Astrocyte (in vitro differentiated cells and primary cell): ENCODE data around the gene PRAF2. TPM values are rescaled to one million over a fixed set of nuclear protein-coding genes. Genes with fewer than 3 reads are reported as not detected.

Experiments
- DNase-seq: peaks from one replicate; pipeline ENCODE4 v3.0.0-alpha.2; 2010; ENCODE audit warnings: low read depth
- FAIRE-seq: peaks from 2 replicates; lab custom pipeline; 2011; peaks lifted over from hg19 to GRCh38; lab: Jason Lieb, UNC
- H2AFZ ChIP-seq: 2 replicates; pipeline ENCODE4 v1.6.0; 2012; ENCODE audit warnings: low read depth, low read length, inconsistent platforms
- H3K27ac ChIP-seq: 2 replicates; pipeline ENCODE4 v1.5.1; 2011; ENCODE audit warnings: low read depth, low read length, inconsistent platforms
- H3K27me3 ChIP-seq: 2 replicates; pipeline ENCODE4 v1.6.0; 2011; ENCODE audit warnings: low read length, inconsistent platforms; ENCODE audit not compliant: insufficient read depth
- H3K36me3 ChIP-seq: 2 replicates; pipeline ENCODE4 v1.5.1; 2011; ENCODE audit warnings: low read length, inconsistent platforms; ENCODE audit not compliant: insufficient read depth
- H3K4me1 ChIP-seq: 2 replicates; pipeline ENCODE4 v1.5.1; 2011; ENCODE audit warnings: low read length, inconsistent platforms; ENCODE audit not compliant: insufficient read depth
- H3K4me2 ChIP-seq: 2 replicates; pipeline ENCODE4 v1.6.0; 2012; ENCODE audit warnings: low read length, inconsistent platforms
- H3K4me3 ChIP-seq: 2 replicates; pipeline ENCODE4 v1.5.1; 2011; ENCODE audit warnings: low read depth, mild to moderate bottlenecking, low read length, inconsistent platforms; ENCODE audit not compliant: insufficient read depth
- H3K79me2 ChIP-seq: 2 replicates; pipeline ENCODE4 v1.6.0; 2012; ENCODE audit warnings: mild to moderate bottlenecking, low read length, inconsistent platforms; ENCODE audit not compliant: insufficient read depth
- H3K9ac ChIP-seq: 2 replicates; pipeline ENCODE4 v1.6.0; 2012; ENCODE audit warnings: mild to moderate bottlenecking, low read length, inconsistent platforms
- H3K9me3 ChIP-seq: 2 replicates; pipeline ENCODE4 v1.5.1; 2012; ENCODE audit warnings: low read depth, mild to moderate bottlenecking, low read length, inconsistent platforms; ENCODE audit not compliant: insufficient read depth
- H4K20me1 ChIP-seq: 2 replicates; pipeline ENCODE4 v1.6.0; 2012; ENCODE audit warnings: low read length, inconsistent platforms; ENCODE audit not compliant: insufficient read depth
- H3K27ac Mint-ChIP-seq: one replicate; pipeline ENCODE4 v1.8.0; 2021; ENCODE audit warnings: mild to moderate bottlenecking, mixed read lengths; ENCODE audit not compliant: unreplicated experiment
- H3K27me3 Mint-ChIP-seq: one replicate; pipeline ENCODE4 v1.8.0; 2021; ENCODE audit warnings: low read depth, mixed read lengths; ENCODE audit not compliant: unreplicated experiment
- H3K36me3 Mint-ChIP-seq: one replicate; pipeline ENCODE4 v1.8.0; 2021; ENCODE audit warnings: low read depth, mixed read lengths; ENCODE audit not compliant: unreplicated experiment
- H3K4me1 Mint-ChIP-seq: one replicate; pipeline ENCODE4 v1.8.0; 2021; ENCODE audit warnings: low read depth, mixed read lengths; ENCODE audit not compliant: unreplicated experiment
- H3K4me3 Mint-ChIP-seq: one replicate; pipeline ENCODE4 v1.8.0; 2021; ENCODE audit warnings: mild to moderate bottlenecking, moderate library complexity, mixed read lengths; ENCODE audit not compliant: unreplicated experiment
- H3K9me3 Mint-ChIP-seq: one replicate; pipeline ENCODE4 v1.8.0; 2021; ENCODE audit warnings: mild to moderate bottlenecking, mixed read lengths; ENCODE audit not compliant: unreplicated experiment
- CTCF ChIP-seq: IDR thresholded peaks from 2 replicates; pipeline ENCODE4 v1.5.1; 2011; ENCODE audit warnings: low read depth, mild to moderate bottlenecking, inconsistent platforms, low read length, moderate library complexity; ENCODE audit not compliant: insufficient read depth
- EZH2 ChIP-seq: IDR thresholded peaks from 2 replicates; pipeline ENCODE4 v1.6.1; 2012; ENCODE audit warnings: mild to moderate bottlenecking, low read length, inconsistent platforms; ENCODE audit not compliant: insufficient read depth
- total RNA-seq: library from RNA; stranded (reverse); gene quantifications from 2 replicates; pipeline ENCODE4 v1.2.1, GENCODE V29; 2021

PRAF2 gene
- total RNA-seq, 1 donor from 2014 or later = 44.4 TPM

- no peaks in the 10 kb centered on the region for H3K9me3 Mint-ChIP-seq
- H3K27me3 ChIP-seq = no peaks in the 10 kb centered on the region
- peak overlapping the region; percentile 93 for H3K27ac Mint-ChIP-seq
- peak; percentile 23 for FAIRE-seq
- no peak overlapping the region for H3K4me3 ChIP-seq
- H3K4me1 ChIP-seq = peaks cover 21% of the 10 kb centered on the region
- H4K20me1 ChIP-seq = peaks cover 25% of the 10 kb centered on the region
- no peaks in the 10 kb centered on the region for H3K9me3 ChIP-seq
- peaks cover 21% of the 10 kb centered on the region for H3K4me1 Mint-ChIP-seq
- peaks cover 51% of the 10 kb centered on the region for H3K79me2 ChIP-seq
- peaks cover 18% of the 10 kb centered on the region for H3K36me3 Mint-ChIP-seq
- DNase-seq = peak; percentile 29
- H3K36me3 ChIP-seq = peaks cover 15% of the 10 kb centered on the region
- H3K9ac ChIP-seq = no peak overlapping the region
- peak overlapping the region; percentile 45 for H3K27ac ChIP-seq
- H3K4me3 Mint-ChIP-seq = peak overlapping the region; percentile 16
- no peak for TF ChIP-seq CTCF
- TF ChIP-seq EZH2 = no peak
- H2AFZ ChIP-seq = no peak overlapping the region
- H3K27me3 Mint-ChIP-seq = no peaks in the 10 kb centered on the region
- no peak overlapping the region for H3K4me2 ChIP-seq
Observed at GRCh38 chrX:49037883-49038475, 35.8 kb downstream of the PRAF2 start.

GRCh38 chrX:49030283-49030682 lies 43.5 kb downstream of the PRAF2 start:
- H3K4me3 ChIP-seq = no peak overlapping the region
- DNase-seq = no peak
- H3K9me3 Mint-ChIP-seq = no peaks in the 10 kb centered on the region
- peaks cover 4% of the 10 kb centered on the region for H3K79me2 ChIP-seq
- H4K20me1 ChIP-seq = peaks cover 10% of the 10 kb centered on the region
- H3K4me1 Mint-ChIP-seq = peaks cover 6% of the 10 kb centered on the region
- no peaks in the 10 kb centered on the region for H3K27me3 Mint-ChIP-seq
- H2AFZ ChIP-seq = no peak overlapping the region
- no peak overlapping the region for H3K4me3 Mint-ChIP-seq
- peaks cover 19% of the 10 kb centered on the region for H3K36me3 Mint-ChIP-seq
- no peak overlapping the region for H3K4me2 ChIP-seq
- H3K4me1 ChIP-seq = peaks cover 3% of the 10 kb centered on the region
- H3K27me3 ChIP-seq = no peaks in the 10 kb centered on the region
- no peaks in the 10 kb centered on the region for H3K9me3 ChIP-seq
- H3K36me3 ChIP-seq = peaks cover 5% of the 10 kb centered on the region
- no peak overlapping the region for H3K9ac ChIP-seq
- no peak for FAIRE-seq
- no peak overlapping the region for H3K27ac ChIP-seq
- TF ChIP-seq EZH2 = no peak
- no peak for TF ChIP-seq CTCF
- no peak overlapping the region for H3K27ac Mint-ChIP-seq

GRCh38 chrX:49029876-49030275 lies 43.9 kb downstream of the PRAF2 start:
- H3K27me3 Mint-ChIP-seq = no peaks in the 10 kb centered on the region
- no peak for FAIRE-seq
- Histone ChIP-seq H3K4me2 (no peak overlapping the region), H2AFZ (no peak overlapping the region), H3K27me3 (no peaks in the 10 kb centered on the region), H3K4me3 (no peak overlapping the region), H4K20me1 (peaks cover 10% of the 10 kb centered on the region), H3K9ac (no peak overlapping the region), H3K36me3 (peaks cover 5% of the 10 kb centered on the region), H3K79me2 (peaks cover 4% of the 10 kb centered on the region), H3K9me3 (no peaks in the 10 kb centered on the region), H3K27ac (no peak overlapping the region), H3K4me1 (peaks cover 3% of the 10 kb centered on the region)
- no peaks in the 10 kb centered on the region for H3K9me3 Mint-ChIP-seq
- no peak overlapping the region for H3K4me3 Mint-ChIP-seq
- H3K4me1 Mint-ChIP-seq = peaks cover 6% of the 10 kb centered on the region
- DNase-seq = no peak
- H3K27ac Mint-ChIP-seq = no peak overlapping the region
- peaks cover 19% of the 10 kb centered on the region for H3K36me3 Mint-ChIP-seq
- TF ChIP-seq CTCF = no peak
- TF ChIP-seq EZH2 = no peak
